ENCODE measurements around the gene AMBRA1.

DNA sequence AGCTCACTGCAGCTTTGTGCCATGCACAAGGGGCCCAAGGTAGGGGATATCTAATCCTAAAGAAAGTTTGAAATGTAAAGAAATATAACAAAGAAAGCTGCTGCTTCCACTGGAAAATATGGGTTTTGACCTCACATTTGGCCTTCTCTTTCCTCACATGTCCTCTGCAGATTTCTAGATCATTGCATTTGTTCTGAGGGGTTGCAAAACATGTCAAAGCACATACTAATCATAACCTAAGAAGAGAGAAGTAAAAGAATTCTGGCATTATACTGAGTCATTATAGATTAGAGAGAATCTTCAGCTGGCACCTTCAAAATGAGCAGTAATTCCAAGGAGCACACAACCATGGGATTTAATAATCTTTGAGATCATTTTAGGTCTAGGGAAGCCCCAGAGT lies 109.7 kb downstream of the AMBRA1 start:
- TF ChIP-seq, protein P1, sequence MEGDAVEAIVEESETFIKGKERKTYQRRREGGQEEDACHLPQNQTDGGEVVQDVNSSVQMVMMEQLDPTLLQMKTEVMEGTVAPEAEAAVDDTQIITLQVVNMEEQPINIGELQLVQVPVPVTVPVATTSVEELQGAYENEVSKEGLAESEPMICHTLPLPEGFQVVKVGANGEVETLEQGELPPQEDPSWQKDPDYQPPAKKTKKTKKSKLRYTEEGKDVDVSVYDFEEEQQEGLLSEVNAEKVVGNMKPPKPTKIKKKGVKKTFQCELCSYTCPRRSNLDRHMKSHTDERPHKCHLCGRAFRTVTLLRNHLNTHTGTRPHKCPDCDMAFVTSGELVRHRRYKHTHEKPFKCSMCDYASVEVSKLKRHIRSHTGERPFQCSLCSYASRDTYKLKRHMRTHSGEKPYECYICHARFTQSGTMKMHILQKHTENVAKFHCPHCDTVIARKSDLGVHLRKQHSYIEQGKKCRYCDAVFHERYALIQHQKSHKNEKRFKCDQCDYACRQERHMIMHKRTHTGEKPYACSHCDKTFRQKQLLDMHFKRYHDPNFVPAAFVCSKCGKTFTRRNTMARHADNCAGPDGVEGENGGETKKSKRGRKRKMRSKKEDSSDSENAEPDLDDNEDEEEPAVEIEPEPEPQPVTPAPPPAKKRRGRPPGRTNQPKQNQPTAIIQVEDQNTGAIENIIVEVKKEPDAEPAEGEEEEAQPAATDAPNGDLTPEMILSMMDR (IDR thresholded peaks at IDR 0.05) = no peak
- no peak for TF ChIP-seq POLR2A (IDR thresholded peaks at IDR 0.05)
